RWPE2 (cell line): ENCODE results near the gene LIN7B.

Experiments
- ATAC-seq: fragments of 200-7000 bp; cut with Tn5 transposase; 3 replicates; pipeline ENCODE4 v1.9.1; 2021; ENCODE audit warnings: low read depth
- DNase-seq: peaks from one replicate; pipeline ENCODE4 v3.0.0-alpha.2; 2020; ENCODE audit warnings: low spot score
- H3K27ac ChIP-seq: fragments of 450-650 bp; 2 replicates; pipeline ENCODE4 v1.5.1; 2017; ENCODE audit warnings: mild to moderate bottlenecking; ENCODE audit not compliant: poor library complexity, severe bottlenecking
- H3K27me3 ChIP-seq: fragments of 250-450 bp; sonication (Bioruptor Pico); 2 replicates; pipeline ENCODE4 v1.5.1; 2021; ENCODE audit warnings: mild to moderate bottlenecking, moderate library complexity; ENCODE audit not compliant: insufficient read depth, poor library complexity, severe bottlenecking
- H3K36me3 ChIP-seq: fragments of 250-450 bp; sonication (Bioruptor Pico); 2 replicates; pipeline ENCODE4 v1.5.1; 2020; ENCODE audit warnings: low read depth, mild to moderate bottlenecking, moderate library complexity
- H3K4me1 ChIP-seq: fragments of 250-450 bp; sonication (Bioruptor Pico); 2 replicates; pipeline ENCODE4 v1.5.1; 2021; ENCODE audit warnings: mild to moderate bottlenecking, moderate library complexity; ENCODE audit not compliant: insufficient read depth, poor library complexity, severe bottlenecking
- H3K4me3 ChIP-seq: fragments of 250-450 bp; sonication (Bioruptor Pico); 2 replicates; pipeline ENCODE4 v1.5.1; 2021; ENCODE audit warnings: mild to moderate bottlenecking, moderate library complexity; ENCODE audit not compliant: severe bottlenecking
- H3K9me3 ChIP-seq: fragments of 250-450 bp; sonication (Bioruptor Pico); 2 replicates; pipeline ENCODE4 v1.5.1; 2021; ENCODE audit warnings: mild to moderate bottlenecking, moderate library complexity; ENCODE audit not compliant: severe bottlenecking
- CTCF ChIP-seq: fragments of 450-650 bp; IDR thresholded peaks from one replicate; pipeline ENCODE4 v1.5.1; 2017; ENCODE audit warnings: mild to moderate bottlenecking, moderate library complexity; ENCODE audit not compliant: poor library complexity, severe bottlenecking

The LIN7B gene

DNA sequence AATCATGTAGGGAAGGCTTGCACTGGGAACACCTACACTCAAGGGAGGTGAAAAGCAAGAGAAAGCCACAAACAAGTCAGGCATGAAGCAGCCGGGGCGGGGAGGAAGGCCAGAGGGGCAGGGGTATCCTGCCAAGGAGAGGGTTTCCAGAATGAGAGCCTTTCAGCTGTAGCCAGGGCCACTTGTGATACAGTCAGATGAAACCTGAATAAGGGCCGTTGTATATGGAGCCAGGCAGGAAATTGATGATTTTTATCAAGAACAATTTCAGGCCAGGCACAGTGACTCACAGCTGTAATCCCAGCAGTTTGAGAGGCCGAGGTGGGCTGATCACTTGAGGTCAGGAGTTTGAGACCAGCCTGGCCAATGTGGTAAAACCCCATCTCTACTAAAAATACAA lies 47.8 kb downstream of the LIN7B start:
- no peak for ATAC-seq

DNA sequence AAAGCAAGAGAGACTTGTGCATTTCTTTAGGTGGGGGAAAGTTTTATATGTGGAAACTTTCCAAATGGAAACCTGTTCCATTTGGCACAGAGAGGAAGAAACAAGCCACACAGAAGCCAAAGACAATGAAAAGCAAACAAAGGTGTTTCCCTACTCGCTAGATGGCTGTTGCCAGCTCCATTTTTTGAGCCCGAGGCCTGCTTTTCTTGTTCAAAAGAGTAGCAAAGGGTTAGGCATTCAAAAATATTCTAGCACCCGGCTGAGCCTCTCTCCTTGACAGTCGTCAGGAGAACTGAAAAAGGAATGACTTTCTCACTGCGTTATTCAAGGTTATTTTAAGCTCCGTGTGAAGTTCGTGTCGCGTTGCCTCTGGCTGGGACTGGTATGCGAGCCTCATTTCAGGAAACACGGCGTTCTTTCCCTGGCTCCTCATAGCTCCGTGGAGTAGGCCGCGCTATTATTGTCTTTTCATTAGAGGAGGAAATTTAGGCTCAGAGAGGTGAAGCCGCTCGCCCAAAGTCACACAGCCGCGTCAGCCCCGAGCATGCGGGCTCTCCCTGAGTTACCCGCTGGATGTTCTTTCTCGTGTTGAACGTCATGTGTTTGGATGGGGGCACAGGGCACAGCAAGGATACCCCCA lies 51.1 kb downstream of the LIN7B start:
- H3K27ac ChIP-seq, result no peak overlapping the region
- H3K9me3 ChIP-seq, result no peaks in the 10 kb centered on the region
- no peak overlapping the region for H3K4me3 ChIP-seq
- no peaks in the 10 kb centered on the region for H3K4me1 ChIP-seq
- no peaks in the 10 kb centered on the region for H3K27me3 ChIP-seq
- TF ChIP-seq CTCF, result no peak
- H3K36me3 ChIP-seq, result peaks cover 6% of the 10 kb centered on the region
- no peak for ATAC-seq
- DNase-seq, result no peak

More for the DNA sequence above, 47.8 kb downstream of the LIN7B start:
- no peak overlapping the region for H3K4me3 ChIP-seq
- no peaks in the 10 kb centered on the region for H3K9me3 ChIP-seq
- 0 out of 2 replicates have a peak, but pooled peaks cover 3% of the 10 kb centered on the region for H3K36me3 ChIP-seq
- no peak for DNase-seq
- no peak overlapping the region for H3K27ac ChIP-seq
- no peak for TF ChIP-seq CTCF
- H3K4me1 ChIP-seq, result peaks cover 3% of the 10 kb centered on the region
- no peaks in the 10 kb centered on the region for H3K27me3 ChIP-seq

DNA sequence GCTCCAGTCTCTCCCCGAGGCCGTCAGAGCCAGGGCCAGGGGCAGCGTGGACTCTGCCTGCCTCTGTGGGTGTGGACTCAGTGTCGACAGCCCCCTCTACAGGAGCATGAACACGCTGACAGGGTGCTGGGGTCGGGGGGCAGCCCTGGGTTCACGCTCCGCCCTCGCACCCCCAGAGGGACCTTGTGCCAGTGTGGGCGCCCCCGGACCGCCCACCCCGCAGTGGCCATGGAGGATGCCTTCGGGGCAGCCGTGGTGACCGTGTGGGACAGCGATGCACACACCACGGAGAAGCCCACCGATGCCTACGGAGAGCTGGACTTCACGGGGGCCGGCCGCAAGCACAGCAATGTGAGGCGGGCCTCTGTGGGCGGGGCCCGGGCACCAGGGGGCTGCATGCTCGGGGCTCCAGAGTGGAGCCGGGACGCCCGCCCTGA lies 51.7 kb downstream of the LIN7B start:
- TF ChIP-seq CTCF, result no peak
- Histone ChIP-seq H3K4me3 (no peak overlapping the region), H3K27me3 (no peaks in the 10 kb centered on the region)

DNA sequence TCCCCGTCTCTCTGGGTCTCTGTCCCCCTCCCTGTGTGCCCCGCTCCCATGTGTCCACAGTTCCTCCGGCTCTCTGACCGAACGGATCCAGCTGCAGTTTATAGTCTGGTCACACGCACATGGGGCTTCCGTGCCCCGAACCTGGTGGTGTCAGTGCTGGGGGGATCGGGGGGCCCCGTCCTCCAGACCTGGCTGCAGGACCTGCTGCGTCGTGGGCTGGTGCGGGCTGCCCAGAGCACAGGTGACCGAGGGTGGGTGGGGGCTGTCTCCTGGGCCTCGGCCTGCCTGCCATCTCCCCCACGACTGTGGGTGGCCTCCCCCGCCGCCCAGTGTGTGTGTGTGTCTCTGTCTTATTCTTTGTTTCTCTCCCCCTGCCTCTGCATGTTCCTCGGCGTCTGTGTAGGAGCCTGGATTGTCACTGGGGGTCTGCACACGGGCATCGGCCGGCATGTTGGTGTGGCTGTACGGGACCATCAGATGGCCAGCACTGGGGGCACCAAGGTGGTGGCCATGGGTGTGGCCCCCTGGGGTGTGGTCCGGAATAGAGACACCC lies 53.8 kb downstream of the LIN7B start:
- TF ChIP-seq CTCF, result no peak
- Histone ChIP-seq H3K4me1 (no peaks in the 10 kb centered on the region), H3K27ac (no peak overlapping the region), H3K9me3 (no peaks in the 10 kb centered on the region), H3K36me3 (peaks cover 19% of the 10 kb centered on the region), H3K27me3 (no peaks in the 10 kb centered on the region), H3K4me3 (no peak overlapping the region)
- ATAC-seq (no peak), DNase-seq (no peak)

More for the DNA sequence above, 51.7 kb downstream of the LIN7B start:
- H3K27ac ChIP-seq, result no peak overlapping the region
- ATAC-seq (no peak), DNase-seq (no peak)
- H3K36me3 ChIP-seq, result peaks cover 11% of the 10 kb centered on the region
- H3K4me1 ChIP-seq, result no peaks in the 10 kb centered on the region
- no peaks in the 10 kb centered on the region for H3K9me3 ChIP-seq
